Prostate gland (tissue), 2 donors: ENCODE results near the gene PPP1R12C. TPM values are rescaled to one million over a fixed set of nuclear protein-coding genes. Genes with fewer than 3 reads are reported as not detected.

Experiments
- DNase-seq: peaks from one replicate; pipeline ENCODE4 v3.0.0-alpha.2; 2019; ENCODE audit warnings: low spot score
- H3K27ac ChIP-seq, 2 donors: fragments of 200-600 bp; sonication (generic); 2 replicates each; pipeline ENCODE4 v1.5.1; 2017 to 2019
- H3K27me3 ChIP-seq: fragments of 200-600 bp; sonication (generic); replicated peaks from 2 replicates; pipeline ENCODE4 v1.5.1; 2019; ENCODE audit not compliant: insufficient read depth
- H3K36me3 ChIP-seq, 2 donors: fragments of 200-600 bp; sonication (generic); 1 replicate in 1 of 2; 2 replicates in 1 of 2; pipeline versions ENCODE4 v1.5.1 to v1.8.1; 2017 to 2019
- H3K4me1 ChIP-seq: fragments of 200-600 bp; sonication (generic); replicated peaks from 2 replicates; pipeline ENCODE4 v1.5.1; 2019
- H3K4me3 ChIP-seq, 2 donors: fragments of 200-600 bp; sonication (generic); 2 replicates each; pipeline ENCODE4 v1.5.1; 2017 to 2019
- H3K9me3 ChIP-seq: fragments of 200-600 bp; sonication (generic); 2 replicates; pipeline ENCODE4 v1.5.1; 2017
- POLR2A ChIP-seq: fragments of 450-650 bp; IDR thresholded peaks from one replicate; pipeline ENCODE4 v1.6.1; 2016; ENCODE audit warnings: antibody characterized with exemption, mild to moderate bottlenecking
- POLR2AphosphoS5 ChIP-seq: sonication (generic); formaldehyde crosslinking; IDR thresholded peaks from one replicate; pipeline ENCODE4 v1.6.1; 2017; ENCODE audit warnings: antibody characterized with exemption
- WGBS: methylation state at CpG from one replicate; pipeline ENCODE4 v1.1.5; 2018; 5-methylcytosine and 5-hydroxymethylcytosine counted together
- intact Hi-C: fragments of 100-400 bp; cut with DNase I; formaldehyde crosslinking; loops from one replicate; pipeline ENCODE4 v1.14.2; 2022
- total RNA-seq, 2 donors: library from RNA; depleted of rRNA; stranded (reverse); fragments of >200 nt; gene quantifications; one replicate each; pipeline ENCODE4 v1.1.0, GENCODE V29; 2016
- TF ChIP-seq, protein P1 (sequence below), 4 experiments: fragments of 200-600 bp in 2 of 4; fragments of 450-650 bp in 2 of 4; sonication (generic) in 2 of 4; IDR thresholded peaks; 1 replicate in 3 of 4; 2 replicates in 1 of 4; pipeline ENCODE4 v1.5.1; 2016 to 2019; ENCODE audit warnings: antibody characterized with exemption in 4 of 4, mild to moderate bottlenecking in 2 of 4, moderate library complexity in 2 of 4

Gene PPP1R12C
- total RNA-seq, 2 donors from 2014 or later: 67.8 to 164 TPM

DNA sequence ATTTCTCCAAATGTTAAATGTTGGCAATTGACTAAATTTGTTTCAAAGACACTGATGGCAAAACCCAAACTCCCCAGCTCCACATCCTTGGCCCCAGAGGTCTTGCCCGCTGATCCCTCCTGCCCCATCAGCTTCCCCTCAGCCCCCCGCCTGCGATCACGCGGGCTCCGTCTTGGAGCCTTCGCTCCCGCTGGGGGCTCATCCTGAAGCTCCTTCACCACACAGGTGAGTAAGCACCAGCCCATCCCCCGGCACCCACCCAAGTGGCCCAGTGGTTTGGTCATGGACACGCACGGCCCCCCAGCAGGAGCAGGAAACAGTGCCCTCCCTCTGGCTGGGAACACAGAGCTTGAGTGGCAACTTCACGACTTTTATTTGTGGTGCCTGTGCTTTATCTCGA is 26.9 kb downstream of the PPP1R12C start:
- H3K4me1 ChIP-seq: peaks cover 4% of the 10 kb centered on the region
- H3K27ac ChIP-seq: no peak overlapping the region
- no peak for DNase-seq
- H3K4me3 ChIP-seq: no peak overlapping the region
- intact Hi-C loops: no loop called here
- H3K27me3 ChIP-seq: no peaks in the 10 kb centered on the region
- no peak for TF ChIP-seq POLR2A
- TF ChIP-seq, protein P1, sequence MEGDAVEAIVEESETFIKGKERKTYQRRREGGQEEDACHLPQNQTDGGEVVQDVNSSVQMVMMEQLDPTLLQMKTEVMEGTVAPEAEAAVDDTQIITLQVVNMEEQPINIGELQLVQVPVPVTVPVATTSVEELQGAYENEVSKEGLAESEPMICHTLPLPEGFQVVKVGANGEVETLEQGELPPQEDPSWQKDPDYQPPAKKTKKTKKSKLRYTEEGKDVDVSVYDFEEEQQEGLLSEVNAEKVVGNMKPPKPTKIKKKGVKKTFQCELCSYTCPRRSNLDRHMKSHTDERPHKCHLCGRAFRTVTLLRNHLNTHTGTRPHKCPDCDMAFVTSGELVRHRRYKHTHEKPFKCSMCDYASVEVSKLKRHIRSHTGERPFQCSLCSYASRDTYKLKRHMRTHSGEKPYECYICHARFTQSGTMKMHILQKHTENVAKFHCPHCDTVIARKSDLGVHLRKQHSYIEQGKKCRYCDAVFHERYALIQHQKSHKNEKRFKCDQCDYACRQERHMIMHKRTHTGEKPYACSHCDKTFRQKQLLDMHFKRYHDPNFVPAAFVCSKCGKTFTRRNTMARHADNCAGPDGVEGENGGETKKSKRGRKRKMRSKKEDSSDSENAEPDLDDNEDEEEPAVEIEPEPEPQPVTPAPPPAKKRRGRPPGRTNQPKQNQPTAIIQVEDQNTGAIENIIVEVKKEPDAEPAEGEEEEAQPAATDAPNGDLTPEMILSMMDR (IDR thresholded peaks at IDR 0.05): no peak
- TF ChIP-seq POLR2AphosphoS5: no peak
- no peaks in the 10 kb centered on the region for H3K9me3 ChIP-seq
- peaks cover 5 to 9% of the 10 kb centered on the region in 2 donors for H3K36me3 ChIP-seq
- 92% methylated on average over 13 of the region's 13 CpGs for WGBS

DNA sequence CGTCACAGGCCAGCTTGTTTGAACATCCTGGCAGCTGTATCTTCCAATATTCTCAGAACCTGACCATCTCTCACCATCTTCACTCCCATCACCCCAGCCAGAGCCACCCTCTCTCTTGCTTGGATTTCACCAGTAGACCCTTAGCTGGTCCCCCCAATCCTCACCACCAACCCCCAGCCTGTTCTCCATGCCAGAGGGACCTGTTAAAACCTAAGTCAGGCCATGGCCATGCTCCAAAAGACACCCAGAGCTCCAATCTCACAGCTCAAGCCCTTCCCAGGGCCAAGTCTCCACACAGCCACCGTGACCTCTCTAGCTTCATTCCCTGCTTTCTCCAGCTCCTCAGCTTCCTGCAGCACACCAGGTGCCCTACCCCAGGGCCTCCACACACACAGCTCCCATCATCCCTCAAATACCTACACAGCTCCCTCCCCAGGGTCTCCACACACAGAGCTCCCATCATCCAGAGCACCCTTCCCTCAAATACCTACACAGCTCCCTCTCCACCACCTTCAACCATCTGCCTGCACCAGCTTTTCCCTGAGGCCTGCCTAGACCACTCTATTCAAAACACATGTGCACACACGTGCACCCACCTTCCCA is 28.0 kb downstream of the PPP1R12C start:
- intact Hi-C loops: no loop called here
- Histone ChIP-seq H3K4me3 (no peak overlapping the region), H3K9me3 (no peaks in the 10 kb centered on the region), H3K27ac (no peak overlapping the region), H3K27me3 (no peaks in the 10 kb centered on the region), H3K4me1 (peaks cover 4% of the 10 kb centered on the region), H3K36me3 (peaks cover 5 to 9% of the 10 kb centered on the region in 2 donors)
- WGBS: 90% methylated on average over 3 of the region's 3 CpGs
- no peak for DNase-seq
- TF ChIP-seq POLR2A (no peak), POLR2AphosphoS5 (no peak)
- TF ChIP-seq, protein P1 (IDR thresholded peaks at IDR 0.05): no peak

DNA sequence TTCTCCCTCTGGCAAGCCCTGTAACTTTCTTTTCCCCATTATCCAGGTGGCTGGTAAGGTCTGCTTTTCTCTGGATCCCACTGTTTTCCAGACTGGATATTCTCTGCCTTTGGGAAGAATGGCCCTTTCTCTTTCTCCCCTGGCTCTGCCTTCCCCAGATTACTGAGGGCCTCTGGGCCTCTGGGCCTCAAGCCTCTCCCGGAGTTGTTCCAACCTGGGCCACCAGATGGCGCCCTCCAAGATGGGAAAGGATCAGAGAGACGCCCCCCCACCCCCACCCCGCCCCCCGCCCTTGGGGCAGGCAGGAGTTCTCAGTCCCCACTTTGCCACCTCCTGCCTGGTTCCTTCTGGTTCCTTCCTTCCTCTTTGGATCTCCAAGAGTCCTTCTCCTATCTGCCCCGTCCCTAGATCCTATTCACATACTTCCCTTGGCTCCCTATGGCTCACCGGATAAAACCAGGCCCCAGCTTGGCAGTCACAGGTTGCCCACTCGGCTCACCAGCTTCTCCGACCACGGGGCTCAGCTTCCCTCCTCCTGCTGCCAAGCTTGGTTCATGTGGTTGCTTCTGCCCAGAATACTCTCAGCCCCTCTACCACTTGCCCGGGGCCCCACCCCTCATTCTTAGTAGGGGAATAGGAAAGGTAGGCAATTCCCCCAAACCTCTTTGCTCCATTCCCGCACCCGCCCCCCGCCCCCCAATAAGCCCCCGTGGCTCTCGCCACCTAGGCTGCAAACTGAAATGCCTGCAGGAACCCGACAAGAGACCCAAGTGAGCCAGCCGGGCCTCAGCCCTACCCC is 28.7 kb downstream of the PPP1R12C start:
- peaks cover 5 to 9% of the 10 kb centered on the region in 2 donors for H3K36me3 ChIP-seq
- H3K9me3 ChIP-seq: no peaks in the 10 kb centered on the region
- peaks cover 4% of the 10 kb centered on the region for H3K4me1 ChIP-seq
- H3K27me3 ChIP-seq: no peaks in the 10 kb centered on the region
- intact Hi-C loops: no loop called here
- peak overlapping the region in 1 of 2 donors; percentile 51 for H3K27ac ChIP-seq
- H3K4me3 ChIP-seq: no peak overlapping the region
- TF ChIP-seq, protein P1 (IDR thresholded peaks at IDR 0.05): peak; percentile 48 to 71 (median 54)
- no peak for TF ChIP-seq POLR2A
- no peak for TF ChIP-seq POLR2AphosphoS5
- 61% methylated on average over 18 of the region's 18 CpGs for WGBS
- DNase-seq: peak; percentile 41

DNA sequence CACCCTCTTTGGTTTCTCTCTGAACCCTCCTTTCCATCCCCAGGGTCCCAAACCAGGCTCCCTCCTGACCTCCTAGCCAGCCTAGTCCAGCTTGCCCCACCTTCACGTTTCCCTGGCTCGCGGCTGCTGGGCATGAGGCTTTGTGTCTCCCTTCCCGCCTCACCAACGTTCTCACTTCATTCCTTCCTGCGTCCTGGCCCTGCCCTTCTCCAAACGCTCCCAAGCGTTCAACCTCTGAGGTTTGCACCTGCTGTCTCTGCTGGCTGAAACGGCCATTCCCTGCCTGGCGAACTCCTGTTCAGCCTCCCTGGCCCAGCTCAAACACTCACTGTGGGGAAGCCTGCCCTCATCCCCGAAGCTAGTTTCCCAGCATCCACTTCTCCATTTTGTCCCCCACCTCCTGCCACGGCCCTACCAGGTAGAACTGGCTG is 29.4 kb downstream of the PPP1R12C start:
- WGBS: 76% methylated on average over 12 of the region's 12 CpGs
- Histone ChIP-seq H3K4me1 (peaks cover 4% of the 10 kb centered on the region), H3K27me3 (no peaks in the 10 kb centered on the region), H3K27ac (peak overlapping the region in 1 of 2 donors; percentile 51), H3K36me3 (peaks cover 5 to 9% of the 10 kb centered on the region in 2 donors), H3K9me3 (no peaks in the 10 kb centered on the region), H3K4me3 (no peak overlapping the region)
- intact Hi-C loops: no loop called here
- DNase-seq: no peak
- TF ChIP-seq POLR2AphosphoS5 (no peak), POLR2A (no peak)
- TF ChIP-seq, protein P1 (IDR thresholded peaks at IDR 0.05): no peak
